Activated naive CD4-positive, alpha-beta T cell treated with anti-CD3 and anti-CD28 coated beads, Interleukin-2, amount 50 U/mL, for 24 hours (primary cell): ENCODE data around the gene TMEM132C.

Source experiments
- H3K27ac Mint-ChIP-seq: one replicate; pipeline ENCODE4 v1.8.0; 2021; ENCODE audit warnings: mild to moderate bottlenecking, mixed read lengths
- H3K27me3 Mint-ChIP-seq: one replicate; pipeline ENCODE4 v1.8.0; 2021; ENCODE audit warnings: mixed read lengths
- H3K36me3 Mint-ChIP-seq: one replicate; pipeline ENCODE4 v1.8.0; 2021; ENCODE audit warnings: mixed read lengths
- H3K4me1 Mint-ChIP-seq: one replicate; pipeline ENCODE4 v1.8.0; 2021; ENCODE audit warnings: mixed read lengths
- H3K4me3 Mint-ChIP-seq: one replicate; pipeline ENCODE4 v1.8.0; 2021; ENCODE audit warnings: mild to moderate bottlenecking, mixed read lengths
- H3K9me3 Mint-ChIP-seq: one replicate; pipeline ENCODE4 v1.8.0; 2021; ENCODE audit warnings: mixed read lengths

The TMEM132C gene

DNA sequence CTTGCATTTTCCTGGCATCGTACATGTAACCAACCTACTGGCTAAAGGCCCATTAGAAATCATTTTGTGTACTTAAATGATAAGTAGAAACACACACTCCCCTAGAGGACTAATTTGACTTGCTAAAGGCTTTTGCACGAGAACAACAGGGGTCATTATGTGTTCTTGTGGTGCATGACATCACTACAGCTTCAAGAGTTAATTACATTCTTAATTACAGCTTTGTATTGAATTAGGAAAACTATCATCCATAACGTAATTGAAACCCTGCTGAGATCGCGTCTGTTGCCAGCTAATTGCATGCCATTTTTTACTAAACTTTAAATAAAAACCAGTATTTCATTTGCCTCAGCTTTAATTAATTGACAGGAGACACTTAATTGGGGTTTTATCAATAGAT is 51.4 kb downstream of the TMEM132C start:
- Mint-ChIP-seq H3K9me3 (peaks cover 13% of the 10 kb centered on the region), H3K4me3 (no peak overlapping the region), H3K27me3 (peaks cover 2% of the 10 kb centered on the region), H3K4me1 (no peaks in the 10 kb centered on the region), H3K36me3 (no peaks in the 10 kb centered on the region), H3K27ac (no peak overlapping the region)

GRCh38 chr12:128318946-128319345 is 52.0 kb downstream of the TMEM132C start:
- Mint-ChIP-seq H3K4me1 (no peaks in the 10 kb centered on the region), H3K27me3 (peaks cover 2% of the 10 kb centered on the region), H3K4me3 (no peak overlapping the region), H3K27ac (no peak overlapping the region), H3K9me3 (peaks cover 13% of the 10 kb centered on the region), H3K36me3 (no peaks in the 10 kb centered on the region)

- H3K4me1 Mint-ChIP-seq: no peaks in the 10 kb centered on the region
- no peak overlapping the region for H3K4me3 Mint-ChIP-seq
- H3K9me3 Mint-ChIP-seq: peaks cover 13% of the 10 kb centered on the region
- H3K27me3 Mint-ChIP-seq: no peaks in the 10 kb centered on the region
- no peaks in the 10 kb centered on the region for H3K36me3 Mint-ChIP-seq
- H3K27ac Mint-ChIP-seq: no peak overlapping the region
These were observed 55.4 kb downstream of the TMEM132C start for GRCh38 chr12:128322341-128322740.

DNA sequence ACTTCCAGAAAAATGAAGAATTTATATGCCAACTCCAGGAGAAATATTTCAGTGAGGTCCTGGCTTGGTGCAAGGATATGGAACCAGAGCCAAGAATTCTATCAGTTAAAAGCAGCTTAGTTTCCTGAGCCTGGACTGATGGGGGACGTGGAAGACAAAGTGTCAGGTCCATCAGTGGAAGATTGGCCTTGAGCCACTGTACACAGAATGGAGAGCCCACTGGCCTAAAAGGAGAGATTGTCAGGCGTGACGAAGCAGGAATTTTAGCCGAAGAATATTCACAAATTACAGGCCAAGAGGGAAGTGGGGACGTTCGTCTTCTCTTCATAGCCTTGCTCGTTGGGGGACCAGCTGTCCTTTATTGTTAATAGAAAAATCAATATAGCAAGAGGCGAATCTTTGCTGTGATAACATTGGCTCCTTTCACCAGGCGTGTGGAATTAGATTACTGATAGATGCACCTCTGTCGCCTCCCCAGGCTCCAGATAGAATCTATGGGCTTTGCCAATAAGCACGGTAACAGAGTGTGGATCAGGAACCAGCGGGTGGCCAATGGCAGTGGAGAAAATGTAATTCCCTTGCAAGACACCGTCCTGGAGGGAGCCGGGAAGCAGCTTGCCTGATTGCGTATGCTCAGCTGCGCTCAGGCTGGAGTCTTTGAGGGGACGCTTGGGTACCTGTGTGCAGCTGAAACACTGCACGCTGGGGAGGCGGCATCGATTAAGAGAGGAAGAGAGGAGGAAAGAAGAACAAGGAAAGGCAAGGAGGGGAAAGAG is 56.4 kb downstream of the TMEM132C start:
- Mint-ChIP-seq H3K4me3 (no peak overlapping the region), H3K4me1 (no peaks in the 10 kb centered on the region), H3K9me3 (peaks cover 13% of the 10 kb centered on the region), H3K36me3 (no peaks in the 10 kb centered on the region), H3K27me3 (peaks cover 2% of the 10 kb centered on the region), H3K27ac (no peak overlapping the region)

GRCh38 chr12:128325646-128326045 is 58.7 kb downstream of the TMEM132C start:
- Mint-ChIP-seq H3K4me3 (no peak overlapping the region), H3K9me3 (peaks cover 13% of the 10 kb centered on the region), H3K27ac (no peak overlapping the region), H3K36me3 (no peaks in the 10 kb centered on the region), H3K27me3 (peaks cover 2% of the 10 kb centered on the region), H3K4me1 (no peaks in the 10 kb centered on the region)

DNA sequence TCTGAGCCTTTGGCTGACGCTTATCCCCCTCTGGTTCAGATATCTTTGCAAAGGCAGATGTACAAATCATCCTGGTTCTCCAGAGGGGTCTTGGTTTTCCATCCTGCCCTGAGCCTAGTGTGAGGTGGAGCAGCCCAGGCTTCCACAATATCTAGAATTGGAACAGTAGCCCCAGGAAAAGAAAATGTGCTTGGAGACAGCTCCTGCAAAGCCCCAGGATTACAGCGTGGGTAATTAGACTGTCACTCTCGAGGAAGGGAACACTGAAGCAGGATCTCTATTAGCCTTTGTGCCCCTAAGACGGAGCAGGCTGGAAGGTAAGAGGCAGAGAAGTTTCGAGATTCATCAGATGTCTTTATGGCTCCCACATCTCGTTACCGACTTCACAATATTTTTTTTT is 59.4 kb downstream of the TMEM132C start:
- no peak overlapping the region for H3K4me3 Mint-ChIP-seq
- no peaks in the 10 kb centered on the region for H3K4me1 Mint-ChIP-seq
- no peaks in the 10 kb centered on the region for H3K36me3 Mint-ChIP-seq
- peaks cover 10% of the 10 kb centered on the region for H3K9me3 Mint-ChIP-seq
- peak overlapping the region; percentile 76 for H3K27ac Mint-ChIP-seq
- peaks cover 2% of the 10 kb centered on the region for H3K27me3 Mint-ChIP-seq

DNA sequence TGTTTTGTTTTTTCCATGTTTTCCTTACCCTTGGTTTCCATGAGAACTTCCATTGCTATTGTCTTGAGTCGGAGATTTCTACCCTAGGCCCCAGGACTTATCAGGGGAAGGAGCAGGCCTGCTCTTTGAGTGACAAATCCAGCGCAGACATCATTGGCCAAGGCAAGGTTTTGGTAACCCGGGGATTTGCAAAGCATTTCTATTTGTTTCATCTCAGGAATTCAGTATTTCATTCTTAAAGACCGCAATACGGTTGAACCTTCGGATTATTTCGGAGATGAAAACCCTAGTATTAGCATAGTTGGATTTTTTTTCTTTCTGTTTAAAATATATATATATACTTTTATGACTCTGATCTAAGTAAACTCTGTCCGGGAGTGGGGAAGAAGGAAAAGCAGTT is 62.0 kb downstream of the TMEM132C start:
- Mint-ChIP-seq H3K27ac (no peak overlapping the region), H3K9me3 (no peaks in the 10 kb centered on the region), H3K27me3 (peaks cover 2% of the 10 kb centered on the region)

GRCh38 chr12:128336204-128337070 is 69.5 kb downstream of the TMEM132C start:
- Mint-ChIP-seq H3K27ac (no peak overlapping the region), H3K9me3 (no peaks in the 10 kb centered on the region), H3K27me3 (peaks cover 5% of the 10 kb centered on the region), H3K36me3 (no peaks in the 10 kb centered on the region), H3K4me1 (no peaks in the 10 kb centered on the region), H3K4me3 (no peak overlapping the region)

More for the DNA sequence above, 62.0 kb downstream of the TMEM132C start:
- Mint-ChIP-seq H3K4me3 (no peak overlapping the region), H3K36me3 (no peaks in the 10 kb centered on the region), H3K4me1 (no peaks in the 10 kb centered on the region)

GRCh38 chr12:128337071-128337345 is 70.0 kb downstream of the TMEM132C start:
- no peak overlapping the region for H3K4me3 Mint-ChIP-seq
- H3K27ac Mint-ChIP-seq: no peak overlapping the region
- H3K9me3 Mint-ChIP-seq: no peaks in the 10 kb centered on the region
- no peaks in the 10 kb centered on the region for H3K36me3 Mint-ChIP-seq
- no peaks in the 10 kb centered on the region for H3K4me1 Mint-ChIP-seq
- H3K27me3 Mint-ChIP-seq: peaks cover 5% of the 10 kb centered on the region

GRCh38 chr12:128337431-128338170 is 70.6 kb downstream of the TMEM132C start:
- H3K36me3 Mint-ChIP-seq: no peaks in the 10 kb centered on the region
- no peak overlapping the region for H3K27ac Mint-ChIP-seq
- H3K4me1 Mint-ChIP-seq: no peaks in the 10 kb centered on the region
- no peaks in the 10 kb centered on the region for H3K9me3 Mint-ChIP-seq
- H3K4me3 Mint-ChIP-seq: no peak overlapping the region
- peaks cover 5% of the 10 kb centered on the region for H3K27me3 Mint-ChIP-seq

DNA sequence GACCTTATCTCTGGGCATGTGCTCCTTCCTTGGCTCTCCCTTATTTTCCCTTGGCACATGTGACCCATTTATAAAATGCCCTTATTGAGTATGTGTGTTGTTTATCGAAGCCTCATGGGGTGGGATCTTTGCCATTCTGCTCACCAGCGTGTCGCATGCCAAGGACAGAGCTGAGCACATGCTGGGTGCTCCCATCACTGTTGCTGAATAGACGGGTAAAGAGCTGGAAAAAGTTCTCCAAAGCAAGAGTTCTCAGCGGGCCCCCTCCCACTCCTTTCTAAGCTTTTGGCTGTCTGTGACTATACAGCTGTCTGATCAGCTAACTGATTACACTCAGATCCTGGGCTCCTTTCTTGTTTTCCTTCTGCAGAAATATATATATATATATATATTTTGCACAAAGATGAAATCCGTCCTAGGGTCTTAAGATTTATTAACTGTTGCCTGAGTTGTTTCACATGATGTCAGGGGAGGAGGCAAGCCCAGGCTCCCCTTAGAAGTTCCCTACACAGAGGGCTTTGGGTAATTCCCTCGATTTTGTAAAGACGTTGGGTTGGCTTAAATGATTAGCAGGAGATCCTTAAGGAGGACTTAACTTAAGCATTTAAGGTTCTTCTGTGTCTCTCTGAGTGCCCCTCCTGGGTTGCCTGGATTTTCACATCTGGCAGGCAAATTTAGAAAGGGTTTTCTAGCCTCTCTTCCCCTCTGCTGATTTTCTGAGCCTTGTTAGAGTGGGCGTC is 71.6 kb downstream of the TMEM132C start:
- Mint-ChIP-seq H3K4me3 (no peak overlapping the region), H3K27ac (no peak overlapping the region), H3K36me3 (no peaks in the 10 kb centered on the region), H3K27me3 (peaks cover 5% of the 10 kb centered on the region), H3K9me3 (no peaks in the 10 kb centered on the region), H3K4me1 (no peaks in the 10 kb centered on the region)

GRCh38 chr12:128339126-128339520 is 72.2 kb downstream of the TMEM132C start:
- H3K4me1 Mint-ChIP-seq: no peaks in the 10 kb centered on the region
- no peak overlapping the region for H3K4me3 Mint-ChIP-seq
- no peaks in the 10 kb centered on the region for H3K36me3 Mint-ChIP-seq
- H3K9me3 Mint-ChIP-seq: no peaks in the 10 kb centered on the region
- no peak overlapping the region for H3K27ac Mint-ChIP-seq
- peaks cover 5% of the 10 kb centered on the region for H3K27me3 Mint-ChIP-seq

DNA sequence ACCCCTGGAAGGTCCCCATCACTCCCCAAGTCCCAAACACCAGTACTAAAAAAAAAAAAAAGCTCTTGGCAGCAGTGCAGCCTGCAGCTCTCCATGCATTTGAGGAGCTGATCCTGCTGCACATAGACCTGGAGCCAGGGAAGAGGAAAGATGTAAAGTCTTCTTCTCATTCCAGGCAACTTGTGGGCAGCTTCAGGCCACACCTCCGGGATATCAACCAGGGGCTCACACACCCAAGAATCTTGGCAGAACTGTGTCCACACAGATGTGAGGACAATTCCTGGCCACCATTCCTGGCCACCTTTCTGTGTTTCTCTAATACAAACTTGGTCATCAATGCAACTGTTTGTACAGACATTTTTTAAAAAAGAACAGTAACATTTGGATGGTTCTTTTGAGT is 72.7 kb downstream of the TMEM132C start:
- H3K4me1 Mint-ChIP-seq: no peaks in the 10 kb centered on the region
- H3K9me3 Mint-ChIP-seq: no peaks in the 10 kb centered on the region
- peaks cover 5% of the 10 kb centered on the region for H3K27me3 Mint-ChIP-seq
- H3K36me3 Mint-ChIP-seq: no peaks in the 10 kb centered on the region
- no peak overlapping the region for H3K4me3 Mint-ChIP-seq
- no peak overlapping the region for H3K27ac Mint-ChIP-seq

DNA sequence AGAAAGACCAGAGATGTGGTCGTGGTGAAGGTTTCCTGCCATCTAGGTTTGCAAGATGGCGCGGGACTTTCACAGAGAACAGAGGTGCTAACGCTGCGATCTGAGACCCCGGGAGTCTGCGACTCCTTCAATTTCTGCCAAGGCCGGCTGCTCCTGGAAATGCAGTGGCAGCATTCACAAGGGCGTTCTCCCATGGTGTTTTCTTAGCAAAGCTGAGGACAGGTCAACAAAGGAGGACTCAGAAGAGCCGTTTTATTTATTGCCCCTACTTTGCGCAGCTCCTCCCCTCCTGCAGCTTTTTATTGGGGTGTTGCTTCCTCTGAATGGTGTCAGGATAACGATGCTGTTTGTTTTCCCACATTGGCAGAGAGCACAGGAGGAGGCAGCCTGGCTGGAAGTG is 86.3 kb downstream of the TMEM132C start:
- Mint-ChIP-seq H3K36me3 (no peaks in the 10 kb centered on the region), H3K4me3 (no peak overlapping the region), H3K27ac (no peak overlapping the region), H3K9me3 (peaks cover 19% of the 10 kb centered on the region), H3K27me3 (peaks cover 6% of the 10 kb centered on the region), H3K4me1 (no peaks in the 10 kb centered on the region)

- no peak overlapping the region for H3K27ac Mint-ChIP-seq
- H3K9me3 Mint-ChIP-seq: peaks cover 11% of the 10 kb centered on the region
- H3K36me3 Mint-ChIP-seq: no peaks in the 10 kb centered on the region
- no peaks in the 10 kb centered on the region for H3K4me1 Mint-ChIP-seq
- H3K4me3 Mint-ChIP-seq: no peak overlapping the region
- H3K27me3 Mint-ChIP-seq: peaks cover 6% of the 10 kb centered on the region
These were observed 89.6 kb downstream of the TMEM132C start for GRCh38 chr12:128356547-128356946.
